Dendritic cell treated with granulocyte-macrophage colony-stimulating factor and Interleukin-4, amounts not matched to agents 40 ng/mL and 50 ng/mL, for 4 days (primary cell): ENCODE data around the gene PRICKLE3.

Source experiments
- H3K27ac Mint-ChIP-seq: one replicate; pipeline ENCODE4 v1.8.0; 2022; ENCODE audit warnings: mild to moderate bottlenecking, mixed read lengths
- H3K27me3 Mint-ChIP-seq: one replicate; pipeline ENCODE4 v1.8.0; 2022; ENCODE audit warnings: mild to moderate bottlenecking, mixed read lengths
- H3K36me3 Mint-ChIP-seq: one replicate; pipeline ENCODE4 v1.8.0; 2022; ENCODE audit warnings: low read depth, mixed read lengths
- H3K4me1 Mint-ChIP-seq: one replicate; pipeline ENCODE4 v1.8.0; 2022; ENCODE audit warnings: low read depth, mixed read lengths
- H3K4me3 Mint-ChIP-seq: one replicate; pipeline ENCODE4 v1.8.0; 2022; ENCODE audit warnings: mild to moderate bottlenecking, moderate library complexity, mixed read lengths
- H3K9me3 Mint-ChIP-seq: one replicate; pipeline ENCODE4 v1.8.0; 2022; ENCODE audit warnings: mixed read lengths
- intact Hi-C: fragments of 100-400 bp; cut with micrococcal nuclease; formaldehyde crosslinking; loops from one replicate; pipeline ENCODE4 v1.15.0; 2022

PRICKLE3 gene

GRCh38 chrX:49214996-49215526, 28.9 kb upstream of the PRICKLE3 start:
- intact Hi-C loops: no loop called here
- peaks cover 8% of the 10 kb centered on the region for H3K4me1 Mint-ChIP-seq
- no peaks in the 10 kb centered on the region for H3K36me3 Mint-ChIP-seq
- H3K4me3 Mint-ChIP-seq: no peak overlapping the region
- peaks cover 3% of the 10 kb centered on the region for H3K27me3 Mint-ChIP-seq
- H3K27ac Mint-ChIP-seq: no peak overlapping the region
- no peaks in the 10 kb centered on the region for H3K9me3 Mint-ChIP-seq

GRCh38 chrX:49214416-49214815, 28.2 kb upstream of the PRICKLE3 start:
- Mint-ChIP-seq H3K9me3 (no peaks in the 10 kb centered on the region), H3K4me3 (no peak overlapping the region)

GRCh38 chrX:49212861-49213260, 26.7 kb upstream of the PRICKLE3 start:
- no peak overlapping the region for H3K27ac Mint-ChIP-seq
- no peaks in the 10 kb centered on the region for H3K9me3 Mint-ChIP-seq
- H3K27me3 Mint-ChIP-seq: peaks cover 3% of the 10 kb centered on the region
- H3K4me1 Mint-ChIP-seq: no peaks in the 10 kb centered on the region
- H3K4me3 Mint-ChIP-seq: no peak overlapping the region
- H3K36me3 Mint-ChIP-seq: no peaks in the 10 kb centered on the region
- intact Hi-C loops: no loop called here

More at GRCh38 chrX:49214416-49214815, 28.2 kb upstream of the PRICKLE3 start:
- no peaks in the 10 kb centered on the region for H3K36me3 Mint-ChIP-seq
- peaks cover 3% of the 10 kb centered on the region for H3K27me3 Mint-ChIP-seq
- peaks cover 3% of the 10 kb centered on the region for H3K4me1 Mint-ChIP-seq
- H3K27ac Mint-ChIP-seq: no peak overlapping the region
- intact Hi-C loops: no loop called here

- Mint-ChIP-seq H3K36me3 (no peaks in the 10 kb centered on the region), H3K4me3 (no peak overlapping the region), H3K27me3 (peaks cover 3% of the 10 kb centered on the region), H3K9me3 (no peaks in the 10 kb centered on the region), H3K27ac (no peak overlapping the region), H3K4me1 (no peaks in the 10 kb centered on the region)
- intact Hi-C loops: no loop called here
Observed at GRCh38 chrX:49212209-49212608, 26.0 kb upstream of the PRICKLE3 start.

- Mint-ChIP-seq H3K4me1 (no peaks in the 10 kb centered on the region), H3K36me3 (no peaks in the 10 kb centered on the region), H3K9me3 (no peaks in the 10 kb centered on the region), H3K4me3 (no peak overlapping the region), H3K27ac (no peak overlapping the region), H3K27me3 (peaks cover 3% of the 10 kb centered on the region)
- intact Hi-C loops: no loop called here
Observed at GRCh38 chrX:49211074-49211473, 24.9 kb upstream of the PRICKLE3 start.

- H3K9me3 Mint-ChIP-seq: no peaks in the 10 kb centered on the region
- no peaks in the 10 kb centered on the region for H3K4me1 Mint-ChIP-seq
- H3K27me3 Mint-ChIP-seq: peaks cover 3% of the 10 kb centered on the region
- no peak overlapping the region for H3K4me3 Mint-ChIP-seq
- no peaks in the 10 kb centered on the region for H3K36me3 Mint-ChIP-seq
- H3K27ac Mint-ChIP-seq: no peak overlapping the region
- intact Hi-C loops: no loop called here
Observed at GRCh38 chrX:49210406-49210805, 24.2 kb upstream of the PRICKLE3 start.

GRCh38 chrX:49209434-49210251, 23.5 kb upstream of the PRICKLE3 start:
- Mint-ChIP-seq H3K9me3 (no peaks in the 10 kb centered on the region), H3K27ac (no peak overlapping the region), H3K4me1 (no peaks in the 10 kb centered on the region), H3K27me3 (peaks cover 3% of the 10 kb centered on the region), H3K36me3 (no peaks in the 10 kb centered on the region), H3K4me3 (peak overlapping the region; percentile 11)
- intact Hi-C loops: no loop called here

GRCh38 chrX:49208399-49208798, 22.2 kb upstream of the PRICKLE3 start:
- Mint-ChIP-seq H3K27ac (no peak overlapping the region), H3K4me1 (no peaks in the 10 kb centered on the region), H3K36me3 (no peaks in the 10 kb centered on the region), H3K9me3 (no peaks in the 10 kb centered on the region), H3K27me3 (peaks cover 2% of the 10 kb centered on the region), H3K4me3 (no peak overlapping the region)
- intact Hi-C loops: no loop called here

- no peak overlapping the region for H3K4me3 Mint-ChIP-seq
- H3K4me1 Mint-ChIP-seq: no peaks in the 10 kb centered on the region
- intact Hi-C loops: no loop called here
Observed at GRCh38 chrX:49206543-49206942, 20.4 kb upstream of the PRICKLE3 start.

GRCh38 chrX:49205443-49205842, 19.3 kb upstream of the PRICKLE3 start:
- H3K9me3 Mint-ChIP-seq: no peaks in the 10 kb centered on the region
- H3K27ac Mint-ChIP-seq: no peak overlapping the region
- no peaks in the 10 kb centered on the region for H3K27me3 Mint-ChIP-seq
- H3K36me3 Mint-ChIP-seq: no peaks in the 10 kb centered on the region
- intact Hi-C loops: no loop called here
- H3K4me1 Mint-ChIP-seq: peaks cover 4% of the 10 kb centered on the region
- H3K4me3 Mint-ChIP-seq: no peak overlapping the region

More at GRCh38 chrX:49206543-49206942, 20.4 kb upstream of the PRICKLE3 start:
- Mint-ChIP-seq H3K27me3 (no peaks in the 10 kb centered on the region), H3K36me3 (no peaks in the 10 kb centered on the region), H3K27ac (no peak overlapping the region), H3K9me3 (no peaks in the 10 kb centered on the region)

GRCh38 chrX:49204709-49205108, 18.5 kb upstream of the PRICKLE3 start:
- H3K27me3 Mint-ChIP-seq: no peaks in the 10 kb centered on the region
- no peaks in the 10 kb centered on the region for H3K36me3 Mint-ChIP-seq
- no peak overlapping the region for H3K4me3 Mint-ChIP-seq
- no peak overlapping the region for H3K27ac Mint-ChIP-seq
- intact Hi-C loops: no loop called here
- H3K9me3 Mint-ChIP-seq: no peaks in the 10 kb centered on the region
- peaks cover 5% of the 10 kb centered on the region for H3K4me1 Mint-ChIP-seq

GRCh38 chrX:49204017-49204416, 17.8 kb upstream of the PRICKLE3 start:
- Mint-ChIP-seq H3K27me3 (peaks cover 6% of the 10 kb centered on the region), H3K4me3 (no peak overlapping the region), H3K27ac (no peak overlapping the region), H3K4me1 (peaks cover 8% of the 10 kb centered on the region), H3K36me3 (no peaks in the 10 kb centered on the region), H3K9me3 (no peaks in the 10 kb centered on the region)
- intact Hi-C loops: no loop called here

GRCh38 chrX:49203536-49203935, 17.4 kb upstream of the PRICKLE3 start:
- peaks cover 13% of the 10 kb centered on the region for H3K4me1 Mint-ChIP-seq

GRCh38 chrX:49202022-49202421, 15.8 kb upstream of the PRICKLE3 start:
- intact Hi-C loops: no loop called here

More at GRCh38 chrX:49203536-49203935, 17.4 kb upstream of the PRICKLE3 start:
- Mint-ChIP-seq H3K27ac (no peak overlapping the region), H3K27me3 (peaks cover 11% of the 10 kb centered on the region), H3K4me3 (no peak overlapping the region), H3K36me3 (no peaks in the 10 kb centered on the region), H3K9me3 (no peaks in the 10 kb centered on the region)
- intact Hi-C loops: no loop called here

More at GRCh38 chrX:49202022-49202421, 15.8 kb upstream of the PRICKLE3 start:
- Mint-ChIP-seq H3K36me3 (no peaks in the 10 kb centered on the region), H3K9me3 (no peaks in the 10 kb centered on the region), H3K4me3 (no peak overlapping the region), H3K4me1 (peaks cover 20% of the 10 kb centered on the region), H3K27me3 (peaks cover 22% of the 10 kb centered on the region), H3K27ac (no peak overlapping the region)
